ENCODE measurements around the gene CDH3. TPM values are rescaled to one million over a fixed set of nuclear protein-coding genes. Genes with fewer than 3 reads are reported as not detected.
A peak's percentile ranks its signal among the peaks of the same experiment; 100 is the strongest.

CDH3 gene
- total RNA-seq, 1 experiment from 2014 or later: under 0.01 TPM

GRCh38 chr16:68737046-68737729 lies 92.1 kb downstream of the CDH3 start, which contains the start of gene CDH1:
Gene CDH1, plus strand, starts transcription at chr16:68737292. Its CDS starts 124 bp downstream, at chr16:68737416.
- no peak for DNase-seq (ENCODE audit: low read depth)

GRCh38 chr16:68737730-68738629 lies 92.9 kb downstream of the CDH3 start:
- DNase-seq (ENCODE audit: low read depth): no peak

- peak; percentile 33 for DNase-seq (ENCODE audit: low read depth)
Observed at GRCh38 chr16:68739964-68740627, 95.0 kb downstream of the CDH3 start.

- no peak for DNase-seq (ENCODE audit: low read depth)
Observed at GRCh38 chr16:68740628-68741346, 95.7 kb downstream of the CDH3 start.

- DNase-seq (ENCODE audit: low read depth): no peak
Observed at GRCh38 chr16:68743664-68744063, 98.6 kb downstream of the CDH3 start.

- DNase-seq (ENCODE audit: low read depth): peak; percentile 42
Observed at GRCh38 chr16:68744744-68745280, 99.7 kb downstream of the CDH3 start.

GRCh38 chr16:68746951-68747350 lies 101.8 kb downstream of the CDH3 start:
- no peak for DNase-seq (ENCODE audit: low read depth)

GRCh38 chr16:68749432-68749831 lies 104.3 kb downstream of the CDH3 start:
- DNase-seq (ENCODE audit: low read depth): no peak

Other genes with a start within 250 kb of the CDH3 start
- 0.17 TPM in 1 of 2 replicates, not detected in the other for gene SMPD3, start 196.8 kb upstream of the CDH3 start, total RNA-seq (2014; rRNA removed; shearing (Covaris generic))
- gene ZFP90, start 106.0 kb upstream of the CDH3 start, total RNA-seq (2014; rRNA removed; shearing (Covaris generic)): 10.9 and 12.1 TPM in 2 replicates
- under 0.01 TPM in 1 of 2 replicates, not detected in the other for gene CDH1, start 92.0 kb downstream of the CDH3 start, total RNA-seq (2014; rRNA removed; shearing (Covaris generic))
- 4.2 and 12.8 TPM in 2 replicates for gene TANGO6, start 198.2 kb downstream of the CDH3 start, total RNA-seq (2014; rRNA removed; shearing (Covaris generic))

Data from Daoy (cell line).